ENCODE results near the gene EFNA4.
A peak's percentile ranks its signal among the peaks of the same experiment; 100 is the strongest.

Gene EFNA4

DNA sequence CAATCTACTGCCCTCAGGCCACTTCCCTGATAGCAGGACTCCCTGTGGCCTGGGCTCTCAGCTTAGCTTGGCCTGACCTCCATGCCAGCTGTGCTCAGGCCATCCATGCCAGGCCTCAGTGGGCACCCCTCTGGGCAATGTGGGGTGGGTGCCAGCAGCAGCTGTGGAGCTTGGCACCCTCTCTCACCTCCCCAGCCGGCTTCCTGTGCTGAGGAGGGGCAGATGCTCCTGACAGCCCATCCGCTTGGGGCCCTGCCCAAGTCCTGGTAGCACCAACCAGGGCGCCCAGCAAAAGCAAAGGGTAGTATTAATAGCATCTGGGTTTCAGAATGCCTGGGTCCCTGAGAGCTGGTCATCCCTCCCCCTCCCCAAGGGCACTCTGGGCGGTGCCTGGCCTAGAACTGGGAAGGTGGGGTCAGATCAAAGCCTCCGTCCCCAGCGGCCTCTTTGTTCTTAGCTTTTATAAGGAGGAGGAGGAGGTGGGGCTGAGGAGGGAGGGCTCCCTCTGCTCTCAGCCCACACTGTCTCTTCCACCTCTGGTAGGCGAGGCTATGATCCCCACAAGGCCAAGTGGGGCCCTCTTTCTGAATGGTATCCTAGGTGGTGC lies 6.1 kb downstream of the EFNA4 start:
- WGBS: 93% methylated on average over 4 of the region's 7 CpGs
- no peak overlapping the region for H3K23ac ChIP-seq (ENCODE audit: low read length in 2 of 2)
- no peak overlapping the region for H3K4me3 ChIP-seq (ENCODE audit: insufficient read depth in 1 of 2, low read depth in 1 of 2, low read length in 2 of 2)
- H2AFZ ChIP-seq (ENCODE audit: low read depth, low read length): no peak overlapping the region
- H3K27ac ChIP-seq (ENCODE audit: low read length, poor library complexity, severe bottlenecking): no peak overlapping the region
- H3K4me2 ChIP-seq (ENCODE audit: low read length, poor library complexity, severe bottlenecking): no peak overlapping the region
- H3K36me3 ChIP-seq (ENCODE audit: control insufficient read depth in 1 of 2, insufficient read depth in 2 of 2, low read depth in 1 of 2, low read length in 2 of 2): peaks cover 3 to 34% of the 10 kb centered on the region in 2 experiments
- no peak overlapping the region for H3K14ac ChIP-seq (ENCODE audit: low read length in 2 of 2)
- no peak overlapping the region for H3K4ac ChIP-seq (ENCODE audit: low read depth in 1 of 2, low read length in 2 of 2)
- H3K4me1 ChIP-seq (ENCODE audit: control insufficient read depth, insufficient read depth, low read depth, low read length): peaks cover 20% of the 10 kb centered on the region
- no peak overlapping the region for H4K91ac ChIP-seq (ENCODE audit: low read length)
- H3K9me3 ChIP-seq (ENCODE audit: control insufficient read depth, low read length): no peaks in the 10 kb centered on the region
- H4K8ac ChIP-seq (ENCODE audit: low read length): no peak overlapping the region
- no peak overlapping the region for H2BK15ac ChIP-seq (ENCODE audit: low read depth, poor library complexity, severe bottlenecking)
- H2BK5ac ChIP-seq (ENCODE audit: low read depth, low read length, poor library complexity, severe bottlenecking): no peak overlapping the region
- H2BK120ac ChIP-seq (ENCODE audit: low read depth, low read length): no peak overlapping the region
- H3K9ac ChIP-seq (ENCODE audit: low read length): no peak overlapping the region
- peaks cover 7 to 37% of the 10 kb centered on the region in 2 experiments for H3K27me3 ChIP-seq (ENCODE audit: control insufficient read depth in 1 of 2, insufficient read depth in 1 of 2, low read length in 2 of 2)
- no peak overlapping the region for H2AK5ac ChIP-seq (ENCODE audit: low read length, severe bottlenecking)
- H3K79me1 ChIP-seq (replicated peaks; ENCODE audit: low read length, poor library complexity, severe bottlenecking): peaks cover 12% of the 10 kb centered on the region
- no peak overlapping the region for H3K18ac ChIP-seq (ENCODE audit: low read depth in 1 of 2, low read length in 2 of 2)
- DNase-seq: no peak
- no peak overlapping the region for H2BK12ac ChIP-seq (ENCODE audit: low read length in 2 of 2)

DNA sequence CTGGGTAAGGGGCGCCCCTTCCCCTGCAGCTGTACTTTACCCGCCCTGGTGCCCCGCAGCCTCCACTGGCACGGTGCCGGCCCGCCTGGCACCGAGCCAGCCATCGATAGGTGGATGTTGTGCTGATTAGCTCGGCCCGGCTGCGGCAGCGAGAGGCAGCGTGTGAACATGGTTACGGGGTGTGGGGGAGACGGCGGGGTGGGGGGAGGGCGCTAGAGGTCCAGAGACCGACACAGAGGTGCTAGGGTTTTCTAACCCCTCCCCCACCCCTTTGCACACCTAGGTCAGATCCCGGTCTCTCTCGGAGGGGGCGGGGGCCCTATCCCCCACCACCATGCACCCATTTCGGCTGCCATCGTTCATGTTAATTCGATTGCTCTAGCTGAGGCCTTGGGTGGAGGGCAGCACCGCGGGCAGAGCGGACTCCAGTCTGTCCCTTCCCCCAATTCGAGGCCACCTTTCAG lies 6.7 kb downstream of the EFNA4 start:
- H3K4ac ChIP-seq (ENCODE audit: low read depth in 1 of 2, low read length in 2 of 2): no peak overlapping the region
- no peak overlapping the region for H3K27ac ChIP-seq (ENCODE audit: low read length, poor library complexity, severe bottlenecking)
- peak overlapping the region; percentile 90 for H3K9ac ChIP-seq (ENCODE audit: low read length)
- H2BK12ac ChIP-seq (ENCODE audit: low read length in 2 of 2): peak overlapping the region in 1 of 2 experiments; percentile 26
- H2AK5ac ChIP-seq (ENCODE audit: low read length, severe bottlenecking): no peak overlapping the region
- 47% methylated on average over 24 of the region's 28 CpGs for whole genome bisulfite sequencing
- no peak overlapping the region for H2BK15ac ChIP-seq (ENCODE audit: low read depth, poor library complexity, severe bottlenecking)
- H3K4me2 ChIP-seq (ENCODE audit: low read length, poor library complexity, severe bottlenecking): no peak overlapping the region
- peak overlapping the region in 1 of 2 experiments; percentile 85 for H3K23ac ChIP-seq (ENCODE audit: low read length in 2 of 2)
- DNase-seq: no peak
- H3K4me1 ChIP-seq (ENCODE audit: control insufficient read depth, insufficient read depth, low read depth, low read length): peaks cover 17% of the 10 kb centered on the region
- no peak overlapping the region for H3K14ac ChIP-seq (ENCODE audit: low read length in 2 of 2)
- H2BK5ac ChIP-seq (ENCODE audit: low read depth, low read length, poor library complexity, severe bottlenecking): no peak overlapping the region
- H3K4me3 ChIP-seq (ENCODE audit: insufficient read depth in 1 of 2, low read depth in 1 of 2, low read length in 2 of 2): peak overlapping the region in 1 of 2 experiments; percentile 76
- H4K8ac ChIP-seq (ENCODE audit: low read length): no peak overlapping the region
- H3K18ac ChIP-seq (ENCODE audit: low read depth in 1 of 2, low read length in 2 of 2): peak overlapping the region in 1 of 2 experiments; percentile 23
- H3K27me3 ChIP-seq (ENCODE audit: control insufficient read depth in 1 of 2, insufficient read depth in 1 of 2, low read length in 2 of 2): peaks cover 13 to 43% of the 10 kb centered on the region in 2 experiments
- no peak overlapping the region for H4K91ac ChIP-seq (ENCODE audit: low read length)
- H3K9me3 ChIP-seq (ENCODE audit: control insufficient read depth, low read length): no peaks in the 10 kb centered on the region
- H3K36me3 ChIP-seq (ENCODE audit: control insufficient read depth in 1 of 2, insufficient read depth in 2 of 2, low read depth in 1 of 2, low read length in 2 of 2): peaks cover 3 to 34% of the 10 kb centered on the region in 2 experiments
- no peak overlapping the region for H2AFZ ChIP-seq (ENCODE audit: low read depth, low read length)
- no peak overlapping the region for H2BK120ac ChIP-seq (ENCODE audit: low read depth, low read length)
- H3K79me1 ChIP-seq (replicated peaks; ENCODE audit: low read length, poor library complexity, severe bottlenecking): peaks cover 6% of the 10 kb centered on the region

DNA sequence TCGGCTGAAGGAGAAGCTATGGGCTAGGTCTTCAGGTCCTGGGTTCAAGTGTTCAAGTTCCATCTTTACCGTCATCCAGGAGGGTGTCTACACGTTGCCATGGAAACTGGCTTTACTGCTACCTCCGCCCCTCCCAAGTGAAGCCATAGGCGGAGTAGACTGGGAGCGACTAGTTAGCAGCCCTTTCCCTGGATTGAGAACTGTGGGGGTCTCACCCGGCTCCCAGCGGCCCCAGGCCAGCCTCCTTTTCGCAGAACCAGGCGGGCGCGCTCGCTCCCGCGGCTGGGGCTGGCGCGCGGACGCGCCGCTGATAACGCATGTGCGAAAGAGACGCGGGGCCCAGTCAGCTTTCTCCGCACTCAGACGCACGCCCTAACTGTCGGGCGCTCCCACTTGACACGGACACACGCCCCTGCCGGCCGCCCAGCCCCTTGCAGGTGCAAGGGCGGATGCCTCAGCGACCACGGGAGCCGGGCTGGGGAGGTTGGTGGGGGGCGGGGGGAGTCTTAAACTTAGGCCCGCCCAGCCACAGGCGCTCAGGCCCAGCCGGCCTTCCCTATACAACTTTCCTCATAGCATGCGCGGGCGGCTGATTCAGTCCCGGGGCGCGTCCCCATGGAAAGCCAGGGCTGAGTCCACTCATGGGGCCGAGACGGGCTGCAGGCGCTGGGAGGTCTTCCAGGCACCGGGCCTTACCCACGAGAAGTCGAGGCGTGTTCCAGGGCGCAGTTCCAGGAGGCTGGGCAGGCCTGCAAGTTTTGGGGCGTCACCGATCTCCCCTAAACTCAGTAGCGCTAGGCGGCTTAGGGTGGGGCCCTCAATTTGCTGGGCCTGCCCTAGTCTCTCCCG lies 7.4 kb downstream of the EFNA4 start:
- Histone ChIP-seq H3K4me1 (ENCODE audit: control insufficient read depth, insufficient read depth, low read depth, low read length) (peaks cover 16% of the 10 kb centered on the region), H3K4me3 (ENCODE audit: insufficient read depth in 1 of 2, low read depth in 1 of 2, low read length in 2 of 2) (peak overlapping the region; percentile 34 to 76), H4K8ac (ENCODE audit: low read length) (no peak overlapping the region), H3K36me3 (ENCODE audit: control insufficient read depth in 1 of 2, insufficient read depth in 2 of 2, low read depth in 1 of 2, low read length in 2 of 2) (peaks cover 3 to 34% of the 10 kb centered on the region in 2 experiments), H3K79me1 (replicated peaks; ENCODE audit: low read length, poor library complexity, severe bottlenecking) (peaks cover 5% of the 10 kb centered on the region), H3K23ac (ENCODE audit: low read length in 2 of 2) (no peak overlapping the region), H2AFZ (ENCODE audit: low read depth, low read length) (peak overlapping the region; percentile 39), H3K27ac (ENCODE audit: low read length, poor library complexity, severe bottlenecking) (no peak overlapping the region), H3K27me3 (ENCODE audit: control insufficient read depth in 1 of 2, insufficient read depth in 1 of 2, low read length in 2 of 2) (peaks cover 17 to 46% of the 10 kb centered on the region in 2 experiments), H2BK120ac (ENCODE audit: low read depth, low read length) (no peak overlapping the region), H3K4me2 (ENCODE audit: low read length, poor library complexity, severe bottlenecking) (peak overlapping the region; percentile 85), H3K9me3 (ENCODE audit: control insufficient read depth, low read length) (no peaks in the 10 kb centered on the region), H3K9ac (ENCODE audit: low read length) (peak overlapping the region; percentile 90), H3K18ac (ENCODE audit: low read depth in 1 of 2, low read length in 2 of 2) (peak overlapping the region in 1 of 2 experiments; percentile 23), H4K91ac (ENCODE audit: low read length) (peak overlapping the region; percentile 77), H2AK5ac (ENCODE audit: low read length, severe bottlenecking) (no peak overlapping the region), H2BK5ac (ENCODE audit: low read depth, low read length, poor library complexity, severe bottlenecking) (no peak overlapping the region), H3K14ac (ENCODE audit: low read length in 2 of 2) (no peak overlapping the region), H3K4ac (ENCODE audit: low read depth in 1 of 2, low read length in 2 of 2) (no peak overlapping the region), H2BK12ac (ENCODE audit: low read length in 2 of 2) (peak overlapping the region in 1 of 2 experiments; percentile 26), H2BK15ac (ENCODE audit: low read depth, poor library complexity, severe bottlenecking) (peak overlapping the region; percentile 82)
- DNase-seq: peak; percentile 73
- WGBS: 8% methylated on average over 43 of the region's 61 CpGs

DNA sequence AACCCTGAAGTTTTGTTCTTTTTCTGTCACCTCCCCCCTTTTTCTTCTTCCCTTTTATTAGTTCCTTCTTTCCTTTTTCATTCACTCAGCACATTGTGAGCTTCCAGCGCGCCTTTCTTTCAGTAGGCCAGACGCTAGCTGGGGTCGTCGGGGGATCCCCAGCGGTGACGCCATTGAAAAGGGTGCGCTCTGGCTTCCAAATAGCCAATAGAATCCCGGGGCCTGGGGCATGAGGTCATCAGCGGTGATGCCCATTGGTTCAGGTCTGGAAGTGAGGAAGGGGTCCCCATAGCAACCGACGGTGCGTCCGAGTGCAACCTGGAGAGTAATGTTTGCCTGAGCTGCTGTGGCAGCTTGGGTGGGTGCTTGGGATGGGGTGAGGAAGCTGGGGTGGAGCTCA lies 8.2 kb downstream of the EFNA4 start:
- Histone ChIP-seq H3K9me3 (ENCODE audit: control insufficient read depth, low read length) (no peaks in the 10 kb centered on the region), H3K18ac (ENCODE audit: low read depth in 1 of 2, low read length in 2 of 2) (no peak overlapping the region), H4K91ac (ENCODE audit: low read length) (no peak overlapping the region), H2BK12ac (ENCODE audit: low read length in 2 of 2) (no peak overlapping the region), H3K4me3 (ENCODE audit: insufficient read depth in 1 of 2, low read depth in 1 of 2, low read length in 2 of 2) (peak overlapping the region in 1 of 2 experiments; percentile 76), H3K9ac (ENCODE audit: low read length) (peak overlapping the region; percentile 90), H2BK120ac (ENCODE audit: low read depth, low read length) (no peak overlapping the region), H4K8ac (ENCODE audit: low read length) (no peak overlapping the region), H3K36me3 (ENCODE audit: control insufficient read depth in 1 of 2, insufficient read depth in 2 of 2, low read depth in 1 of 2, low read length in 2 of 2) (peaks cover 3 to 28% of the 10 kb centered on the region in 2 experiments), H3K23ac (ENCODE audit: low read length in 2 of 2) (no peak overlapping the region), H3K4me1 (ENCODE audit: control insufficient read depth, insufficient read depth, low read depth, low read length) (peaks cover 16% of the 10 kb centered on the region), H3K27me3 (ENCODE audit: control insufficient read depth in 1 of 2, insufficient read depth in 1 of 2, low read length in 2 of 2) (peaks cover 17 to 46% of the 10 kb centered on the region in 2 experiments), H2AK5ac (ENCODE audit: low read length, severe bottlenecking) (no peak overlapping the region), H2BK5ac (ENCODE audit: low read depth, low read length, poor library complexity, severe bottlenecking) (no peak overlapping the region), H3K27ac (ENCODE audit: low read length, poor library complexity, severe bottlenecking) (no peak overlapping the region), H3K14ac (ENCODE audit: low read length in 2 of 2) (no peak overlapping the region), H2AFZ (ENCODE audit: low read depth, low read length) (no peak overlapping the region), H3K79me1 (replicated peaks; ENCODE audit: low read length, poor library complexity, severe bottlenecking) (peaks cover 3% of the 10 kb centered on the region), H3K4me2 (ENCODE audit: low read length, poor library complexity, severe bottlenecking) (no peak overlapping the region), H3K4ac (ENCODE audit: low read depth in 1 of 2, low read length in 2 of 2) (no peak overlapping the region), H2BK15ac (ENCODE audit: low read depth, poor library complexity, severe bottlenecking) (no peak overlapping the region)
- peak; percentile 18 for DNase-seq
- 13% methylated on average over 14 of the region's 14 CpGs for WGBS

All from mesenchymal stem cell (in vitro differentiated cells and primary cell).